ENCODE results near the gene THSD7A. TPM values are rescaled to one million over a fixed set of nuclear protein-coding genes. Genes with fewer than 3 reads are reported as not detected.
"Not testable (repeated sequence)": the region's sequence is repeated elsewhere in the genome, so short reads cannot be mapped to it uniquely, and the experiment has no call there.

THSD7A gene
- polyA plus RNA-seq, 6 donors from 2014 or later = not detected

GRCh38 chr7:11466517-11467105 is 365.4 kb downstream of the THSD7A start:
- no peak for DNase-seq
- Mint-ChIP-seq H3K36me3 (no peaks in the 10 kb centered on the region), H3K27me3 (no peaks in the 10 kb centered on the region), H3K27ac (no peak overlapping the region), H3K9me3 (no peaks in the 10 kb centered on the region), H3K4me1 (no peaks in the 10 kb centered on the region), H3K4me3 (no peak overlapping the region)
- ATAC-seq (ENCODE audit: low read depth in 2 of 2) = no peak

- no peak overlapping the region for H3K27ac Mint-ChIP-seq
- H3K4me3 Mint-ChIP-seq = no peak overlapping the region
- H3K27me3 Mint-ChIP-seq = no peaks in the 10 kb centered on the region
- ATAC-seq (ENCODE audit: low read depth in 2 of 2) = no peak
- H3K9me3 Mint-ChIP-seq = no peaks in the 10 kb centered on the region
- H3K4me1 Mint-ChIP-seq = no peaks in the 10 kb centered on the region
- no peaks in the 10 kb centered on the region for H3K36me3 Mint-ChIP-seq
- DNase-seq = no peak
These were observed 367.4 kb downstream of the THSD7A start for GRCh38 chr7:11464624-11465023.

GRCh38 chr7:11461946-11462345 is 370.1 kb downstream of the THSD7A start:
- H3K4me3 Mint-ChIP-seq = no peak overlapping the region
- no peak overlapping the region for H3K27ac Mint-ChIP-seq
- no peak for ATAC-seq (ENCODE audit: low read depth in 2 of 2)
- H3K36me3 Mint-ChIP-seq = no peaks in the 10 kb centered on the region
- no peaks in the 10 kb centered on the region for H3K27me3 Mint-ChIP-seq
- no peaks in the 10 kb centered on the region for H3K9me3 Mint-ChIP-seq
- no peak for DNase-seq
- H3K4me1 Mint-ChIP-seq = no peaks in the 10 kb centered on the region

GRCh38 chr7:11458736-11459483 is 373.1 kb downstream of the THSD7A start:
- H3K36me3 Mint-ChIP-seq = no peaks in the 10 kb centered on the region
- no peak overlapping the region for H3K27ac Mint-ChIP-seq
- no peak for ATAC-seq (ENCODE audit: low read depth in 2 of 2)
- no peaks in the 10 kb centered on the region for H3K4me1 Mint-ChIP-seq
- no peak for DNase-seq
- no peaks in the 10 kb centered on the region for H3K9me3 Mint-ChIP-seq
- H3K4me3 Mint-ChIP-seq = no peak overlapping the region
- H3K27me3 Mint-ChIP-seq = no peaks in the 10 kb centered on the region

- no peaks in the 10 kb centered on the region for H3K27me3 Mint-ChIP-seq
- ATAC-seq (ENCODE audit: low read depth in 2 of 2) = no peak
- no peak overlapping the region for H3K4me3 Mint-ChIP-seq
These were observed 374.6 kb downstream of the THSD7A start for GRCh38 chr7:11457419-11457818.

GRCh38 chr7:11456574-11456973 is 375.4 kb downstream of the THSD7A start:
- Mint-ChIP-seq H3K27ac (no peak overlapping the region), H3K4me3 (no peak overlapping the region), H3K4me1 (no peaks in the 10 kb centered on the region), H3K27me3 (no peaks in the 10 kb centered on the region), H3K9me3 (no peaks in the 10 kb centered on the region), H3K36me3 (no peaks in the 10 kb centered on the region)
- ATAC-seq (ENCODE audit: low read depth in 2 of 2) (no peak), DNase-seq (no peak)

More at GRCh38 chr7:11457419-11457818, 374.6 kb downstream of the THSD7A start:
- Mint-ChIP-seq H3K27ac (no peak overlapping the region), H3K9me3 (no peaks in the 10 kb centered on the region), H3K36me3 (no peaks in the 10 kb centered on the region), H3K4me1 (no peaks in the 10 kb centered on the region)
- DNase-seq = no peak

- no peaks in the 10 kb centered on the region for H3K27me3 Mint-ChIP-seq
- H3K4me3 Mint-ChIP-seq = no peak overlapping the region
- no peak for ATAC-seq (ENCODE audit: low read depth in 2 of 2)
- H3K36me3 Mint-ChIP-seq = no peaks in the 10 kb centered on the region
- H3K27ac Mint-ChIP-seq = no peak overlapping the region
- H3K9me3 Mint-ChIP-seq = no peaks in the 10 kb centered on the region
- H3K4me1 Mint-ChIP-seq = no peaks in the 10 kb centered on the region
- no peak for DNase-seq
These were observed 379.5 kb downstream of the THSD7A start for GRCh38 chr7:11452476-11452875.

GRCh38 chr7:11450281-11450680 is 381.7 kb downstream of the THSD7A start:
- ATAC-seq (ENCODE audit: low read depth in 2 of 2) (no peak), DNase-seq (no peak)
- H3K36me3 Mint-ChIP-seq = no peaks in the 10 kb centered on the region
- H3K27me3 Mint-ChIP-seq = no peaks in the 10 kb centered on the region
- peak overlapping the region in 1 of 6 donors; percentile 12 for H3K27ac Mint-ChIP-seq
- H3K4me3 Mint-ChIP-seq = no peak overlapping the region
- no peaks in the 10 kb centered on the region for H3K9me3 Mint-ChIP-seq
- no peaks in the 10 kb centered on the region for H3K4me1 Mint-ChIP-seq

GRCh38 chr7:11449316-11449715 is 382.7 kb downstream of the THSD7A start:
- DNase-seq (no peak), ATAC-seq (ENCODE audit: low read depth in 2 of 2) (no peak)
- Mint-ChIP-seq H3K9me3 (no peaks in the 10 kb centered on the region), H3K27ac (no peak overlapping the region), H3K27me3 (no peaks in the 10 kb centered on the region), H3K4me3 (no peak overlapping the region), H3K36me3 (no peaks in the 10 kb centered on the region), H3K4me1 (no peaks in the 10 kb centered on the region)

GRCh38 chr7:11448323-11448722 is 383.7 kb downstream of the THSD7A start:
- no peak for DNase-seq
- no peak for ATAC-seq (ENCODE audit: low read depth in 2 of 2)
- H3K27ac Mint-ChIP-seq = no peak overlapping the region
- H3K9me3 Mint-ChIP-seq = no peaks in the 10 kb centered on the region
- H3K4me3 Mint-ChIP-seq = no peak overlapping the region
- H3K36me3 Mint-ChIP-seq = no peaks in the 10 kb centered on the region
- no peaks in the 10 kb centered on the region for H3K27me3 Mint-ChIP-seq
- no peaks in the 10 kb centered on the region for H3K4me1 Mint-ChIP-seq

GRCh38 chr7:11447106-11447505 is 384.9 kb downstream of the THSD7A start:
- Mint-ChIP-seq H3K27me3 (no peaks in the 10 kb centered on the region), H3K36me3 (no peaks in the 10 kb centered on the region), H3K27ac (no peak overlapping the region), H3K4me1 (no peaks in the 10 kb centered on the region), H3K9me3 (no peaks in the 10 kb centered on the region), H3K4me3 (no peak overlapping the region)
- DNase-seq = no peak
- ATAC-seq (ENCODE audit: low read depth in 2 of 2) = no peak

- not testable (repeated sequence) for H3K4me1 Mint-ChIP-seq; H3K4me3 Mint-ChIP-seq; H3K36me3 Mint-ChIP-seq; DNase-seq; H3K9me3 Mint-ChIP-seq; H3K27ac Mint-ChIP-seq; H3K27me3 Mint-ChIP-seq; ATAC-seq (ENCODE audit: low read depth in 2 of 2)
These were observed 388.1 kb downstream of the THSD7A start for GRCh38 chr7:11443934-11444333.

- Mint-ChIP-seq H3K4me3 (no peak overlapping the region), H3K36me3 (no peaks in the 10 kb centered on the region), H3K27me3 (no peaks in the 10 kb centered on the region), H3K4me1 (no peaks in the 10 kb centered on the region), H3K27ac (no peak overlapping the region), H3K9me3 (no peaks in the 10 kb centered on the region)
- ATAC-seq (ENCODE audit: low read depth in 2 of 2) = no peak
- DNase-seq = no peak
These were observed 394.0 kb downstream of the THSD7A start for GRCh38 chr7:11437994-11438393.

- no peak for ATAC-seq (ENCODE audit: low read depth in 2 of 2)
- no peaks in the 10 kb centered on the region for H3K9me3 Mint-ChIP-seq
- H3K36me3 Mint-ChIP-seq = no peaks in the 10 kb centered on the region
- no peaks in the 10 kb centered on the region for H3K4me1 Mint-ChIP-seq
- H3K4me3 Mint-ChIP-seq = no peak overlapping the region
- no peaks in the 10 kb centered on the region for H3K27me3 Mint-ChIP-seq
- DNase-seq = no peak
- H3K27ac Mint-ChIP-seq = no peak overlapping the region
These were observed 395.0 kb downstream of the THSD7A start for GRCh38 chr7:11436773-11437524.
